ENCODE results near the gene CD160. TPM values are rescaled to one million over a fixed set of nuclear protein-coding genes. Genes with fewer than 3 reads are reported as not detected.
"Not testable (repeated sequence)": the region's sequence is repeated elsewhere in the genome, so short reads cannot be mapped to it uniquely, and the experiment has no call there.

The CD160 gene
- total RNA-seq, 1 experiment from 2014 or later: not detected

DNA sequence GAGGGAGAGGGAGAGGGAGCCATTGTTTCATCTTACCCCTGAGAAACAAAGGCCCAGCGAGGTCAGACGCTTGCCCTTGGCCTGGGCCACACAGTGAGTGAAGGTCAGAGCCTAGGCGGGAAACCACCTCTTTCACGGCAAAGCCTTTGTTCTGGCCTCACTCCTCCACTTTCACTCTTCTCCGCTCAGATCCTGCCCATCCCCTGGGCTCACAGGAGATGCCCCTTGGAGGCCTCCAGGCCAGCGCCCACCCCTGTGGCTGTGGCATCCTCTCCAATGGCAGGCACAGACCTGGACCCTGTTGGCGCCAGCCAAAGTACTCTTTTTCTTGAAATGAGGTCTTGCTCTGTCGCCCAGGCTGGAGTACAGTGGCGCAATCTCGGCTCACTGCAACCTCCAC, 48.7 kb downstream of the CD160 start:
- not testable (repeated sequence) for DNase-seq; H2BK15ac ChIP-seq (ENCODE audit: low read depth, low read length); H4K20me1 ChIP-seq (ENCODE audit: control insufficient read depth, insufficient read depth, insufficient read length); H3K4me1 ChIP-seq (ENCODE audit: insufficient read depth, low read length); H3K4ac ChIP-seq (ENCODE audit: low read depth, low read length); H3K18ac ChIP-seq (ENCODE audit: insufficient read length, low read depth, low read length); H3T11ph ChIP-seq (ENCODE audit: low read length); H3K23ac ChIP-seq (ENCODE audit: insufficient read length, low read depth, low read length); H2BK20ac ChIP-seq (ENCODE audit: low read depth, low read length, poor library complexity, severe bottlenecking); H3K4me2 ChIP-seq (ENCODE audit: insufficient read depth, insufficient read length, low read length); H3K4me1 Mint-ChIP-seq; H2BK12ac ChIP-seq (ENCODE audit: insufficient read length, low read depth, low read length); H3K27ac ChIP-seq (ENCODE audit: insufficient read length, low read depth, low read length); H3K79me1 ChIP-seq (ENCODE audit: insufficient read depth, low read depth, low read length, poor library complexity, severe bottlenecking); H3K23me2 ChIP-seq (ENCODE audit: insufficient read length, low read depth, low read length, poor library complexity, severe bottlenecking); H3K9ac ChIP-seq (ENCODE audit: extremely low read depth, insufficient read length, low read length); H2AFZ ChIP-seq (ENCODE audit: low read length); H3K27ac Mint-ChIP-seq; H4K8ac ChIP-seq (replicated peaks; ENCODE audit: insufficient read length, low read depth, low read length); H3K9me3 ChIP-seq (ENCODE audit: control insufficient read depth, low read depth, low read length); H3K27me3 ChIP-seq (ENCODE audit: insufficient read depth, low read length); H3K14ac ChIP-seq (ENCODE audit: insufficient read depth, low read length); H3K56ac ChIP-seq (ENCODE audit: insufficient read length, low read depth, low read length); H2AK5ac ChIP-seq (ENCODE audit: insufficient read length, low read length); H2BK120ac ChIP-seq (ENCODE audit: low read depth, low read length, poor library complexity, severe bottlenecking); H4K5ac ChIP-seq (ENCODE audit: insufficient read length, low read depth, low read length); H3K79me2 ChIP-seq (ENCODE audit: insufficient read depth, low read length); H2BK5ac ChIP-seq (ENCODE audit: insufficient read length, low read length); H3K4me3 Mint-ChIP-seq; H4K91ac ChIP-seq (ENCODE audit: insufficient read length, low read depth, low read length); H3K27me3 Mint-ChIP-seq (ENCODE audit: low read depth)
- WGBS (ENCODE audit: extremely low coverage, insufficient read length, low lambda C conversion rate): no CpG with 5 or more reads among the region's 10 CpGs
- Mint-ChIP-seq H3K36me3 (ENCODE audit: insufficient read depth in 1 of 3, low read depth in 3 of 3) (peaks cover 42 to 68% (median 54%) of the 10 kb centered on the region in 3 experiments), H3K9me3 (peaks cover 17 to 21% of the 10 kb centered on the region in 2 experiments)
